Esophagus squamous epithelium (tissue), 5 donors: ENCODE measurements around the gene C10orf95. TPM values are rescaled to one million over a fixed set of nuclear protein-coding genes. Genes with fewer than 3 reads are reported as not detected.
A peak's percentile ranks its signal among the peaks of the same experiment; 100 is the strongest.

Source experiments
- DNase-seq: peaks from one replicate; lab custom pipeline; 2025; lab: John Stamatoyannopoulos, UW
- H3K27ac ChIP-seq, 4 donors: fragments of 200-600 bp; sonication (generic); one replicate each; pipeline ENCODE4 v1.5.1; 2016 to 2019; ENCODE audit warnings: mild to moderate bottlenecking in 1 of 4
- H3K27me3 ChIP-seq, 4 donors: fragments of 200-600 bp; sonication (generic); 1 replicate in 3 of 4; 2 replicates in 1 of 4; pipeline versions ENCODE4 v1.5.1 to v1.6.0; 2017 to 2021; ENCODE audit warnings: antibody characterized with exemption in 1 of 4
- H3K36me3 ChIP-seq, 3 donors: fragments of 200-600 bp; sonication (generic); one replicate each; pipeline ENCODE4 v1.5.1; 2016 to 2019
- H3K4me1 ChIP-seq, 3 donors: fragments of 200-600 bp; sonication (generic); one replicate each; pipeline ENCODE4 v1.5.1; 2017 to 2019
- H3K4me3 ChIP-seq, 4 donors: fragments of 200-600 bp; sonication (generic); 1 replicate in 3 of 4; 2 replicates in 1 of 4; pipeline ENCODE4 v1.5.1; 2016 to 2019; ENCODE audit warnings: mild to moderate bottlenecking in 2 of 4, moderate library complexity in 1 of 4
- H3K9me3 ChIP-seq, 3 donors: fragments of 200-600 bp; sonication (generic); one replicate each; pipeline ENCODE4 v1.5.1; 2016 to 2019
- CTCF ChIP-seq, 6 experiments: fragments of 450-650 bp in 4 of 6; fragments of 200-600 bp in 2 of 6; sonication (generic) in 2 of 6; IDR thresholded peaks; one replicate each; pipeline ENCODE4 v1.5.1; 2016 to 2019; ENCODE audit warnings: antibody characterized with exemption in 6 of 6, mild to moderate bottlenecking in 4 of 6, moderate library complexity in 4 of 6
- POLR2A ChIP-seq, 4 donors: fragments of 450-650 bp; IDR thresholded peaks; one replicate each; pipeline ENCODE4 v1.6.1; 2017; ENCODE audit warnings: antibody characterized with exemption in 4 of 4, mild to moderate bottlenecking in 4 of 4, moderate library complexity in 3 of 4
- WGBS, 2 donors: methylation state at CpG; one replicate each; pipeline ENCODE4 v1.1.5; 2018; 5-methylcytosine and 5-hydroxymethylcytosine counted together
- intact Hi-C: fragments of 100-400 bp; cut with DNase I; formaldehyde crosslinking; loops from one replicate; pipeline ENCODE4 v1.15.0; 2022
- total RNA-seq, 4 donors: library from RNA; depleted of rRNA; stranded (reverse); fragments of >200 nt; gene quantifications; one replicate each; pipeline ENCODE4 v1.1.0, GENCODE V29; 2016
- donor health status: DM: yes; HTN: yes; CAD: no.

The C10orf95 gene
- total RNA-seq, 4 donors from 2014 or later: 0.23 to 1.9 (median 1.1) TPM; not detected in 1

- peak overlapping the region; percentile 29 to 69 (median 45) for H3K4me3 ChIP-seq
- WGBS, 2 donors: 61 to 70% methylated on average over 12 to 13 of the region's 14 CpGs
- H3K36me3 ChIP-seq: peaks cover 0 to under 1% (median 0%) of the 10 kb centered on the region in 3 donors
- peaks cover 7 to 72% (median 32%) of the 10 kb centered on the region in 4 donors for H3K27me3 ChIP-seq
- no peaks in the 10 kb centered on the region for H3K9me3 ChIP-seq
- intact Hi-C loops: no loop called here
- DNase-seq: no peak
- TF ChIP-seq POLR2A (IDR thresholded peaks at IDR 0.05): no peak
- TF ChIP-seq CTCF (IDR thresholded peaks at IDR 0.05): no peak
- H3K27ac ChIP-seq: no peak overlapping the region
- peaks cover 11 to 29% (median 13%) of the 10 kb centered on the region in 3 donors for H3K4me1 ChIP-seq
Observed at GRCh38 chr10:102408131-102408727, 43.1 kb downstream of the C10orf95 start.

- Histone ChIP-seq H3K27ac (no peak overlapping the region), H3K36me3 (peaks cover under 1 to 7% (median 4%) of the 10 kb centered on the region in 3 donors), H3K4me1 (peaks cover 11 to 29% (median 13%) of the 10 kb centered on the region in 3 donors), H3K9me3 (no peaks in the 10 kb centered on the region), H3K4me3 (no peak overlapping the region), H3K27me3 (peaks cover 7 to 65% (median 30%) of the 10 kb centered on the region in 4 donors)
- WGBS, 2 donors: 64 to 65% methylated on average over 12 to 13 of the region's 13 CpGs
- TF ChIP-seq CTCF (IDR thresholded peaks at IDR 0.05): no peak
- no peak for TF ChIP-seq POLR2A (IDR thresholded peaks at IDR 0.05)
- intact Hi-C loops: no loop called here
- no peak for DNase-seq
Observed at GRCh38 chr10:102407425-102408130, 43.8 kb downstream of the C10orf95 start.

GRCh38 chr10:102406815-102407214 is 44.5 kb downstream of the C10orf95 start:
- Histone ChIP-seq H3K36me3 (peaks cover 8 to 15% (median 11%) of the 10 kb centered on the region in 3 donors), H3K27ac (no peak overlapping the region), H3K4me1 (peaks cover 12 to 34% (median 14%) of the 10 kb centered on the region in 3 donors), H3K9me3 (no peaks in the 10 kb centered on the region), H3K27me3 (peaks cover 7 to 58% (median 26%) of the 10 kb centered on the region in 4 donors), H3K4me3 (no peak overlapping the region)
- WGBS, 2 donors: 100% methylated on average over 1 of the region's 2 CpGs; no CpG with 5 or more reads in 1 of the 2 donors
- DNase-seq: no peak
- no peak for TF ChIP-seq CTCF (IDR thresholded peaks at IDR 0.05)
- TF ChIP-seq POLR2A (IDR thresholded peaks at IDR 0.05): no peak
- intact Hi-C loops: no loop called here

GRCh38 chr10:102405632-102406031 is 45.7 kb downstream of the C10orf95 start:
- no peak for DNase-seq
- H3K27ac ChIP-seq: no peak overlapping the region
- H3K27me3 ChIP-seq: peaks cover 7 to 46% (median 16%) of the 10 kb centered on the region in 4 donors
- TF ChIP-seq CTCF (IDR thresholded peaks at IDR 0.05): no peak
- no peak for TF ChIP-seq POLR2A (IDR thresholded peaks at IDR 0.05)
- H3K36me3 ChIP-seq: peaks cover 17 to 27% (median 23%) of the 10 kb centered on the region in 3 donors
- H3K9me3 ChIP-seq: no peaks in the 10 kb centered on the region
- intact Hi-C loops: no loop called here
- no peak overlapping the region for H3K4me3 ChIP-seq
- H3K4me1 ChIP-seq: peaks cover 13 to 40% (median 15%) of the 10 kb centered on the region in 3 donors
- WGBS, 2 donors: 53 to 56% methylated on average over 5 to 6 of the region's 6 CpGs

GRCh38 chr10:102405108-102405571 is 46.2 kb downstream of the C10orf95 start:
- peaks cover 11 to 40% (median 12%) of the 10 kb centered on the region in 3 donors for H3K4me1 ChIP-seq

More at GRCh38 chr10:102405108-102405571, 46.2 kb downstream of the C10orf95 start:
- intact Hi-C loops: no loop called here
- 76 to 95% methylated on average over 8 of the region's 19 CpGs for WGBS, 2 donors
- H3K36me3 ChIP-seq: peaks cover 17 to 32% (median 27%) of the 10 kb centered on the region in 3 donors
- TF ChIP-seq POLR2A (IDR thresholded peaks at IDR 0.05): no peak
- no peak for TF ChIP-seq CTCF (IDR thresholded peaks at IDR 0.05)
- no peak overlapping the region for H3K4me3 ChIP-seq
- H3K27me3 ChIP-seq: peaks cover 3 to 41% (median 11%) of the 10 kb centered on the region in 4 donors
- H3K27ac ChIP-seq: no peak overlapping the region
- no peak for DNase-seq
- no peaks in the 10 kb centered on the region for H3K9me3 ChIP-seq
